H1 (cell line): Measurements from ENCODE around the gene NADSYN1. TPM values are rescaled to one million over a fixed set of nuclear protein-coding genes. Genes with fewer than 3 reads are reported as not detected.
A peak's percentile ranks its signal among the peaks of the same experiment; 100 is the strongest.

ENCODE experiments used
- CTCF ChIA-PET: fragments of 300-600 bp; sonication (Branson Sonifier 250); formaldehyde crosslinking; loops from one replicate; lab custom pipeline; 2021; ENCODE audit not compliant: partially characterized antibody; lab: Charles Lee
- POLR2A ChIA-PET: fragments of 300-600 bp; sonication (Branson Sonifier 250); formaldehyde crosslinking; loops from one replicate; lab custom pipeline; 2021; ENCODE audit warnings: inconsistent platforms; ENCODE audit not compliant: partially characterized antibody; lab: Charles Lee
- DNase-seq, 2 experiments: peaks; one replicate each; pipeline versions ENCODE4 v3.0.0 to v3.0.0-alpha.2; 2010 to 2022; ENCODE audit warnings: low spot score in 2 of 2, low read depth in 1 of 2, mixed read lengths in 1 of 2
- FAIRE-seq: peaks from 2 replicates; lab custom pipeline; 2011; peaks lifted over from hg19 to GRCh38; lab: Jason Lieb, UNC
- H2AFZ ChIP-seq: 2 replicates; pipeline ENCODE4 v1.8.1; 2012; ENCODE audit warnings: low read length, inconsistent platforms
- H2AK5ac ChIP-seq: 2 replicates; pipeline ENCODE4 v1.6.1; 2013; ENCODE audit warnings: low read depth, low read length
- H2BK120ac ChIP-seq: replicated peaks from 2 replicates; pipeline ENCODE3; 2013; ENCODE audit warnings: low read depth, low read length, inconsistent platforms
- H2BK12ac ChIP-seq: 2 replicates; pipeline ENCODE4 v1.6.1; 2013; ENCODE audit warnings: low read depth, low read length
- H2BK15ac ChIP-seq: 2 replicates; pipeline ENCODE4 v1.6.1; 2013; ENCODE audit warnings: low read length
- H2BK20ac ChIP-seq: 2 replicates; pipeline ENCODE4 v1.6.1; 2013; ENCODE audit warnings: low read length
- H2BK5ac ChIP-seq: 2 replicates; pipeline ENCODE4 v1.6.1; 2013; ENCODE audit warnings: low read depth, low read length
- H3K14ac ChIP-seq: 2 replicates; pipeline ENCODE4 v1.6.1; 2013; ENCODE audit warnings: inconsistent platforms; ENCODE audit not compliant: insufficient read length
- H3K18ac ChIP-seq: 2 replicates; pipeline ENCODE4 v1.6.1; 2013; ENCODE audit warnings: low read length; ENCODE audit errors: extremely low read depth
- H3K23ac ChIP-seq: 2 replicates; pipeline ENCODE4 v1.6.1; 2013; ENCODE audit warnings: inconsistent platforms; ENCODE audit not compliant: insufficient read length
- H3K23me2 ChIP-seq: 2 replicates; pipeline ENCODE4 v1.6.1; 2013; ENCODE audit warnings: low read depth, low read length
- H3K27ac ChIP-seq: 2 replicates; pipeline ENCODE4 v1.6.1; 2011; ENCODE audit warnings: low read depth, low read length, inconsistent platforms
- H3K27me3 ChIP-seq, 4 experiments: replicated peaks in 1 of 4; 1 replicate in 1 of 4; 2 replicates in 3 of 4; pipeline versions ENCODE4 v1.6.1 to v1.8.1; 2011 to 2013; ENCODE audit warnings: low read length in 3 of 4, mild to moderate bottlenecking in 3 of 4, inconsistent platforms in 2 of 4, mixed read lengths in 2 of 4, moderate library complexity in 1 of 4; ENCODE audit not compliant: control insufficient read depth in 3 of 4, insufficient read depth in 3 of 4; ENCODE audit errors: extremely low read depth in 1 of 4
- H3K36me3 ChIP-seq, 4 experiments: 2 replicates each; pipeline versions ENCODE4 v1.6.1 to v1.8.1; 2011 to 2013; ENCODE audit warnings: mild to moderate bottlenecking in 4 of 4, low read length in 3 of 4, moderate library complexity in 2 of 4, control low read depth in 1 of 4, inconsistent platforms in 1 of 4; ENCODE audit not compliant: insufficient read depth in 4 of 4, control insufficient read depth in 2 of 4
- H3K4ac ChIP-seq: replicated peaks from 2 replicates; pipeline ENCODE3; 2013; ENCODE audit warnings: low read length, low read depth, mixed read lengths, inconsistent platforms; ENCODE audit not compliant: insufficient read length
- H3K4me1 ChIP-seq, 4 experiments: replicated peaks in 1 of 4; 1 replicate in 1 of 4; 2 replicates in 3 of 4; pipeline versions ENCODE4 v1.6.1 to v1.8.1; 2011 to 2013; ENCODE audit warnings: low read length in 3 of 4, inconsistent platforms in 2 of 4, mixed read lengths in 1 of 4; ENCODE audit not compliant: insufficient read depth in 4 of 4, control insufficient read depth in 3 of 4
- H3K4me2 ChIP-seq, 2 experiments: 2 replicates each; pipeline versions ENCODE4 v1.6.1 to v1.8.1; 2011 to 2013; ENCODE audit warnings: low read depth in 2 of 2, low read length in 2 of 2, control low read depth in 1 of 2, inconsistent platforms in 1 of 2, mild to moderate bottlenecking in 1 of 2; ENCODE audit not compliant: insufficient read depth in 1 of 2
- H3K4me3 ChIP-seq, 4 experiments: fragments of 200-600, 300-600 bp in 1 of 4; sonication (generic), shearing (Covaris generic), sonication (Bioruptor Twin) in 1 of 4; 2 replicates each; pipeline versions ENCODE4 v1.5.1 to v1.8.1; 2011 to 2016; ENCODE audit warnings: low read length in 4 of 4, low read depth in 3 of 4, control low read depth in 2 of 4, inconsistent platforms in 2 of 4, mild to moderate bottlenecking in 2 of 4, mixed read lengths in 1 of 4, moderate library complexity in 1 of 4; ENCODE audit not compliant: insufficient read depth in 2 of 4; ENCODE audit errors: extremely low read depth in 1 of 4
- H3K56ac ChIP-seq: replicated peaks from 2 replicates; pipeline ENCODE3; 2013; ENCODE audit warnings: low read depth, mild to moderate bottlenecking, mixed read lengths, low read length, inconsistent platforms; ENCODE audit not compliant: insufficient read length
- H3K79me1 ChIP-seq: 2 replicates; pipeline ENCODE4 v1.6.1; 2013; ENCODE audit warnings: low read depth, low read length, control low read depth
- H3K79me2 ChIP-seq, 2 experiments: 2 replicates each; pipeline versions ENCODE4 v1.6.1 to v1.8.1; 2012 to 2013; ENCODE audit warnings: low read length in 2 of 2, mild to moderate bottlenecking in 2 of 2, inconsistent platforms in 1 of 2; ENCODE audit not compliant: insufficient read depth in 2 of 2, control insufficient read depth in 1 of 2
- H3K9ac ChIP-seq, 4 experiments: replicated peaks in 1 of 4; 1 replicate in 1 of 4; 2 replicates in 3 of 4; pipeline versions ENCODE4 v1.6.1 to v1.8.1; 2011 to 2013; ENCODE audit warnings: low read depth in 3 of 4, low read length in 3 of 4, control low read depth in 2 of 4, mild to moderate bottlenecking in 2 of 4, moderate library complexity in 2 of 4, inconsistent platforms in 1 of 4; ENCODE audit errors: extremely low read depth in 1 of 4
- H3K9me3 ChIP-seq, 2 experiments: 2 replicates each; pipeline versions ENCODE4 v1.6.1 to v1.8.1; 2012 to 2013; ENCODE audit warnings: mild to moderate bottlenecking in 2 of 2, moderate library complexity in 2 of 2, control low read depth in 1 of 2, inconsistent platforms in 1 of 2, low read depth in 1 of 2, low read length in 1 of 2, mixed read lengths in 1 of 2; ENCODE audit not compliant: insufficient read depth in 2 of 2
- H4K20me1 ChIP-seq, 2 experiments: replicated peaks in 1 of 2; 2 replicates each; pipeline versions ENCODE3 to v1.8.1; 2011 to 2013; ENCODE audit warnings: inconsistent platforms in 2 of 2, low read length in 2 of 2, mild to moderate bottlenecking in 1 of 2; ENCODE audit not compliant: insufficient read depth in 2 of 2, control insufficient read depth in 1 of 2
- H4K5ac ChIP-seq: 2 replicates; pipeline ENCODE4 v1.6.1; 2013; ENCODE audit warnings: low read length, low read depth, mixed read lengths, inconsistent platforms; ENCODE audit not compliant: insufficient read length
- H4K8ac ChIP-seq: 2 replicates; pipeline ENCODE4 v1.8.0; 2013; ENCODE audit warnings: mild to moderate bottlenecking, moderate library complexity, low read length, inconsistent platforms; ENCODE audit not compliant: insufficient read depth; ENCODE audit errors: extremely low read depth
- H4K91ac ChIP-seq: replicated peaks from 2 replicates; pipeline ENCODE3; 2013; ENCODE audit warnings: low read length, mixed read lengths, inconsistent platforms; ENCODE audit not compliant: insufficient read length
- BRCA1 ChIP-seq: IDR thresholded peaks from 2 replicates; pipeline ENCODE4 v1.6.1; 2012; ENCODE audit warnings: low read depth, low read length, improper control_type of control experiment
- CBX5 ChIP-seq: fragments of 300-800, 300-1000 bp; sonication (generic); IDR thresholded peaks from 2 replicates; pipeline ENCODE4 v1.7.1; 2016; ENCODE audit warnings: antibody characterized with exemption, low read length, low read depth
- CHD1 ChIP-seq: IDR thresholded peaks from 2 replicates; pipeline ENCODE4 v1.6.1; 2012; ENCODE audit warnings: low read depth, low read length, improper control_type of control experiment
- CTBP2 ChIP-seq: IDR thresholded peaks from 2 replicates; pipeline ENCODE4 v1.7.0; 2011; ENCODE audit warnings: borderline replicate concordance, mild to moderate bottlenecking, moderate library complexity, mixed read lengths, low read length; ENCODE audit not compliant: insufficient read depth, insufficient read length
- JUN ChIP-seq: IDR thresholded peaks from 2 replicates; pipeline ENCODE4 v1.6.1; 2011; ENCODE audit warnings: low read depth, mild to moderate bottlenecking, improper control_type of control experiment, low read length
- JUND ChIP-seq: IDR thresholded peaks from 2 replicates; pipeline ENCODE4 v1.6.1; 2011; ENCODE audit warnings: mild to moderate bottlenecking, improper control_type of control experiment, low read length
- NANOG ChIP-seq: IDR thresholded peaks from 2 replicates; pipeline ENCODE4 v1.6.1; 2011; ENCODE audit warnings: low read length, low read depth, mild to moderate bottlenecking, inconsistent platforms; ENCODE audit not compliant: insufficient read depth, poor library complexity, severe bottlenecking
- POLR2A ChIP-seq, 2 experiments: IDR thresholded peaks; 1 replicate in 1 of 2; 2 replicates in 1 of 2; pipeline ENCODE4 v1.6.1; 2011; ENCODE audit warnings: low read depth in 2 of 2, low read length in 2 of 2, mild to moderate bottlenecking in 2 of 2; ENCODE audit errors: control extremely low read depth in 1 of 2
- RBBP5 ChIP-seq: IDR thresholded peaks from 2 replicates; pipeline ENCODE4 v1.7.1; 2012; ENCODE audit warnings: low read depth, mild to moderate bottlenecking, inconsistent platforms, low read length, moderate library complexity, borderline replicate concordance
- RNF2 ChIP-seq: fragments of 200-900, 300-1000 bp; sonication (generic); IDR thresholded peaks from 2 replicates; pipeline ENCODE4 v1.7.1; 2016; ENCODE audit warnings: borderline replicate concordance, low read depth, mild to moderate bottlenecking, antibody characterized with exemption, low read length; ENCODE audit not compliant: poor library complexity, severe bottlenecking; ENCODE audit errors: missing control alignments
- SIRT6 ChIP-seq: IDR thresholded peaks from one replicate; pipeline ENCODE4 v1.7.1; 2012; ENCODE audit warnings: low read length, inconsistent platforms
- SP1 ChIP-seq: IDR thresholded peaks from 2 replicates; pipeline ENCODE4 v1.6.1; 2011; ENCODE audit warnings: low read depth, low read length
- SP4 ChIP-seq: IDR thresholded peaks from 2 replicates; pipeline ENCODE4 v1.6.1; 2012; ENCODE audit warnings: low read length, inconsistent platforms
- TAF7 ChIP-seq: optimal IDR thresholded peaks from 2 replicates; pipeline ENCODE3; 2011; ENCODE audit warnings: low read depth, mild to moderate bottlenecking, inconsistent platforms, low read length, moderate library complexity, borderline replicate concordance
- TCF12 ChIP-seq: IDR thresholded peaks from 2 replicates; pipeline ENCODE4 v1.6.1; 2011; ENCODE audit warnings: low read depth, mild to moderate bottlenecking, low read length
- WGBS, 2 experiments: shearing (Covaris generic) in 1 of 2; methylation state at CpG; one replicate each; pipeline versions ENCODE4 v1.1.6 to v1.1.7; 2013 to 2015; ENCODE audit warnings: low lambda C conversion rate in 2 of 2, mixed read lengths in 2 of 2, inconsistent platforms in 1 of 2, low coverage in 1 of 2, missing lambda C conversion rate in 1 of 2; ENCODE audit not compliant: insufficient replicate concordance in 2 of 2, insufficient coverage in 1 of 2, insufficient read length in 1 of 2; ENCODE audit errors: extremely low coverage in 1 of 2, missing lambda C conversion rate in 1 of 2; 5-methylcytosine and 5-hydroxymethylcytosine counted together
- polyA plus RNA-seq, 7 experiments: library from polyadenylated mRNA; depleted of rRNA in 3 of 7; stranded (reverse) in 5 of 7; unstranded in 2 of 7; fragments of >200 nt in 5 of 7; fragments of 200-250 nt in 2 of 7; gene quantifications; 1 replicate in 5 of 7; 2 replicates in 1 of 7; 4 replicates in 1 of 7; pipeline versions ENCODE4 v1.2.1 to v1.2.3, GENCODE V29; 2011 to 2013; ENCODE audit warnings: missing spikeins in 2 of 7, mixed read lengths in 2 of 7
- total RNA-seq: library from RNA; stranded (reverse); fragmentation: NEBNext Ultra II Directional; extraction: Animal tissue kit (Norgen Biotek cat#: 25700); gene quantifications from 2 replicates; pipeline ENCODE4 v1.2.1, GENCODE V29; 2021

Gene NADSYN1
- total and polyA plus RNA-seq, 2 of the 8 experiments (the other 6 are each of a cell fraction or from before 2014, with no cell fraction given): 38.3 to 38.6 TPM

- peaks cover 6% of the 10 kb centered on the region for H3K79me1 ChIP-seq
- peaks cover 3 to 10% (median 7%) of the 10 kb centered on the region in 4 experiments; a peak in 6 of 7 replicates for H3K4me1 ChIP-seq
- no peak overlapping the region for H2AK5ac ChIP-seq
- no peak overlapping the region for H4K5ac ChIP-seq
- H3K9me3 ChIP-seq: no peaks in the 10 kb centered on the region
- no peak overlapping the region for H3K18ac ChIP-seq
- H3K4me3 ChIP-seq: peak overlapping the region; percentile 79 to 99 (median 88); a peak in 7 of 8 replicates
- peaks cover 5 to 11% of the 10 kb centered on the region in 2 experiments for H4K20me1 ChIP-seq
- CTCF ChIA-PET: interaction anchor here (1.0 to 2.0 kb wide), 3 partner anchors 15 to 28 kb away, joined by 3 to 4 read pairs (median 3); no protein-coding TSS in a partner anchor
- peaks cover 0 to 24% (median 7%) of the 10 kb centered on the region in 4 experiments; a peak in 5 of 8 replicates for H3K36me3 ChIP-seq
- H3K79me2 ChIP-seq: peaks cover 0 to 25% of the 10 kb centered on the region in 2 experiments; a peak in 2 of 4 replicates
- H2AFZ ChIP-seq: no peak overlapping the region
- no peak overlapping the region for H2BK20ac ChIP-seq
- FAIRE-seq: no peak
- POLR2A ChIA-PET: no interaction called here
- WGBS, 2 experiments: 85% methylated on average over 7 of the region's 7 CpGs; no CpG with 5 or more reads in 1 of the 2 experiments
- DNase-seq: no peak
- H4K91ac ChIP-seq: no peak overlapping the region
- no peak overlapping the region for H3K4ac ChIP-seq
- no peak overlapping the region for H3K9ac ChIP-seq
- no peak overlapping the region for H2BK5ac ChIP-seq
- H3K27ac ChIP-seq: no peak overlapping the region
- peaks cover 11% of the 10 kb centered on the region for H3K23me2 ChIP-seq
- H2BK120ac ChIP-seq: no peak overlapping the region
- no peak overlapping the region for H3K56ac ChIP-seq
- H2BK15ac ChIP-seq: no peak overlapping the region
- H4K8ac ChIP-seq: no peak overlapping the region
- H3K27me3 ChIP-seq: no peaks in the 10 kb centered on the region
- no peak overlapping the region for H3K23ac ChIP-seq
- H2BK12ac ChIP-seq: no peak overlapping the region
- H3K14ac ChIP-seq: no peak overlapping the region
- H3K4me2 ChIP-seq: peak overlapping the region; percentile 92 to 97
- TF ChIP-seq SIRT6: no peak
- TF ChIP-seq RBBP5: no peak
- no peak for TF ChIP-seq SP1
- TF ChIP-seq JUND: no peak
- TF ChIP-seq TAF7: no peak
- no peak for TF ChIP-seq CHD1
- TF ChIP-seq CBX5: no peak
- no peak for TF ChIP-seq RNF2
- TF ChIP-seq JUN: no peak
- no peak for TF ChIP-seq BRCA1
- TF ChIP-seq TCF12: no peak
- no peak for TF ChIP-seq CTBP2
- no peak for TF ChIP-seq POLR2A (IDR thresholded peaks at IDR 0.05; ENCODE audit: control extremely low read depth in 1 of 2, low read depth in 2 of 2, low read length in 2 of 2)
- no peak for TF ChIP-seq SP4
- TF ChIP-seq NANOG: no peak
These were observed 908 bp downstream of the NADSYN1 start for GRCh38 chr11:71453918-71454304.
